H9 (cell line): Measurements from ENCODE around the gene ZNF121. TPM values are rescaled to one million over a fixed set of nuclear protein-coding genes. Genes with fewer than 3 reads are reported as not detected.

Experiments
- DNase-seq: peaks from one replicate; pipeline ENCODE4 v3.0.0-alpha.2; 2017
- H2AFZ ChIP-seq: one replicate; pipeline ENCODE4 v1.6.1; 2013; ENCODE audit warnings: mild to moderate bottlenecking, low read length, control low read depth, moderate library complexity
- H2AK5ac ChIP-seq: 2 replicates; pipeline ENCODE4 v1.6.1; 2013; ENCODE audit warnings: low read length, control low read depth, mixed read lengths; ENCODE audit not compliant: insufficient read length
- H2BK120ac ChIP-seq: one replicate; pipeline ENCODE4 v1.6.1; 2013; ENCODE audit warnings: low read depth, mild to moderate bottlenecking, low read length, control low read depth, inconsistent platforms; ENCODE audit not compliant: poor library complexity, severe bottlenecking
- H2BK12ac ChIP-seq: 2 replicates; pipeline ENCODE4 v1.6.1; 2013; ENCODE audit warnings: low read length, control low read depth, mixed read lengths, low read depth; ENCODE audit not compliant: insufficient read length
- H2BK15ac ChIP-seq: 2 replicates; pipeline ENCODE4 v1.6.1; 2013; ENCODE audit warnings: low read depth, low read length, control low read depth
- H2BK20ac ChIP-seq: one replicate; pipeline ENCODE4 v1.6.1; 2013; ENCODE audit warnings: low read depth, mild to moderate bottlenecking, low read length, control low read depth, inconsistent platforms; ENCODE audit not compliant: poor library complexity, severe bottlenecking
- H2BK5ac ChIP-seq: 2 replicates; pipeline ENCODE4 v1.6.1; 2013; ENCODE audit warnings: low read length, control low read depth, mixed read lengths; ENCODE audit not compliant: insufficient read length
- H3K14ac ChIP-seq: 2 replicates; pipeline ENCODE4 v1.6.1; 2013; ENCODE audit warnings: low read length, control low read depth; ENCODE audit not compliant: insufficient read depth
- H3K18ac ChIP-seq: 2 replicates; pipeline ENCODE4 v1.6.1; 2013; ENCODE audit warnings: low read depth, mild to moderate bottlenecking, mixed read lengths, low read length, control low read depth; ENCODE audit not compliant: insufficient read length
- H3K23ac ChIP-seq: 2 replicates; pipeline ENCODE4 v1.6.1; 2013; ENCODE audit warnings: low read length, control low read depth, mixed read lengths, low read depth; ENCODE audit not compliant: insufficient read length
- H3K23me2 ChIP-seq: 2 replicates; pipeline ENCODE4 v1.6.1; 2013; ENCODE audit warnings: low read depth, mild to moderate bottlenecking, mixed read lengths, low read length, control low read depth; ENCODE audit not compliant: insufficient read length, poor library complexity, severe bottlenecking
- H3K27ac ChIP-seq: 2 replicates; pipeline ENCODE4 v1.5.1; 2013; ENCODE audit warnings: low read length, control low read depth, mixed read lengths, low read depth; ENCODE audit not compliant: insufficient read length
- H3K27me3 ChIP-seq: 2 replicates; pipeline ENCODE4 v1.6.1; 2013; ENCODE audit warnings: low read length, control low read depth, inconsistent platforms; ENCODE audit not compliant: insufficient read depth
- H3K4ac ChIP-seq: 2 replicates; pipeline ENCODE4 v1.6.1; 2013; ENCODE audit warnings: low read depth, mild to moderate bottlenecking, control low read depth, inconsistent platforms, low read length, moderate library complexity
- H3K4me1 ChIP-seq: 2 replicates; pipeline ENCODE4 v1.6.1; 2013; ENCODE audit warnings: low read length, control low read depth, inconsistent platforms; ENCODE audit not compliant: insufficient read depth
- H3K4me2 ChIP-seq: 2 replicates; pipeline ENCODE4 v1.6.1; 2013; ENCODE audit warnings: low read length, control low read depth, mixed read lengths; ENCODE audit not compliant: insufficient read length, insufficient read depth
- H3K56ac ChIP-seq: 2 replicates; pipeline ENCODE4 v1.6.1; 2013; ENCODE audit warnings: low read depth, mild to moderate bottlenecking, mixed read lengths, low read length, control low read depth; ENCODE audit not compliant: insufficient read length
- H3K79me1 ChIP-seq: 2 replicates; pipeline ENCODE4 v1.6.1; 2013; ENCODE audit warnings: low read depth, mild to moderate bottlenecking, moderate library complexity, low read length, control low read depth, inconsistent platforms; ENCODE audit not compliant: insufficient read depth, poor library complexity, severe bottlenecking
- H3K79me2 ChIP-seq: 2 replicates; pipeline ENCODE4 v1.6.1; 2013; ENCODE audit warnings: low read length, control low read depth, inconsistent platforms; ENCODE audit not compliant: insufficient read depth
- H3K9ac ChIP-seq: 2 replicates; pipeline ENCODE4 v1.6.1; 2013; ENCODE audit warnings: low read length, control low read depth, mixed read lengths; ENCODE audit not compliant: insufficient read length; ENCODE audit errors: extremely low read depth
- H3K9me3 ChIP-seq: one replicate; pipeline ENCODE4 v1.6.1; 2013; ENCODE audit warnings: low read depth, low read length, inconsistent platforms; ENCODE audit not compliant: control insufficient read depth
- H3T11ph ChIP-seq: one replicate; pipeline ENCODE4 v1.6.1; 2013; ENCODE audit warnings: mild to moderate bottlenecking, low read length, control low read depth, inconsistent platforms
- H4K20me1 ChIP-seq: one replicate; pipeline ENCODE4 v1.6.1; 2013; ENCODE audit not compliant: control insufficient read depth, insufficient read length, insufficient read depth
- H4K5ac ChIP-seq: 2 replicates; pipeline ENCODE4 v1.6.1; 2013; ENCODE audit warnings: low read depth, mild to moderate bottlenecking, mixed read lengths, low read length, control low read depth; ENCODE audit not compliant: insufficient read length
- H4K8ac ChIP-seq: replicated peaks from 2 replicates; pipeline ENCODE4 v1.6.1; 2013; ENCODE audit warnings: low read length, control low read depth, mixed read lengths, low read depth; ENCODE audit not compliant: insufficient read length
- H4K91ac ChIP-seq: 2 replicates; pipeline ENCODE4 v1.6.1; 2013; ENCODE audit warnings: low read depth, mild to moderate bottlenecking, moderate library complexity, mixed read lengths, low read length, control low read depth; ENCODE audit not compliant: insufficient read length
- H3K27ac Mint-ChIP-seq, 3 experiments: 2 replicates in 2 of 3; 3 replicates in 1 of 3; pipeline ENCODE4 v1.8.0; 2020 to 2021; ENCODE audit warnings: mixed read lengths in 3 of 3, mild to moderate bottlenecking in 1 of 3, moderate library complexity in 1 of 3
- H3K27me3 Mint-ChIP-seq: 2 replicates; pipeline ENCODE4 v1.8.0; 2021; ENCODE audit warnings: low read depth, mild to moderate bottlenecking, moderate library complexity, mixed read lengths
- H3K36me3 Mint-ChIP-seq, 3 experiments: 2 replicates in 2 of 3; 3 replicates in 1 of 3; pipeline ENCODE4 v1.8.0; 2020 to 2021; ENCODE audit warnings: low read depth in 3 of 3, mixed read lengths in 3 of 3; ENCODE audit not compliant: insufficient read depth in 1 of 3
- H3K4me1 Mint-ChIP-seq, 2 experiments: 2 replicates each; pipeline ENCODE4 v1.8.0; 2020; ENCODE audit warnings: mixed read lengths in 2 of 2
- H3K4me3 Mint-ChIP-seq, 2 experiments: 2 replicates in 1 of 2; 3 replicates in 1 of 2; pipeline ENCODE4 v1.8.0; 2020 to 2021; ENCODE audit warnings: mild to moderate bottlenecking in 2 of 2, mixed read lengths in 2 of 2, moderate library complexity in 1 of 2
- H3K9me3 Mint-ChIP-seq, 2 experiments: 2 replicates in 1 of 2; 3 replicates in 1 of 2; pipeline ENCODE4 v1.8.0; 2020; ENCODE audit warnings: mild to moderate bottlenecking in 2 of 2, mixed read lengths in 2 of 2, moderate library complexity in 1 of 2
- CTCF ChIP-seq: fragments of 200-600 bp; sonication (generic); conservative IDR thresholded peaks from 3 replicates; pipeline ENCODE4 v1.8.0; 2021; ENCODE audit warnings: antibody characterized with exemption, mild to moderate bottlenecking
- WGBS: extraction: QIAGEN DNeasy Blood & Tissue Kit; methylation state at CpG from one replicate; pipeline ENCODE4 v1.1.7; 2013; ENCODE audit warnings: missing lambda C conversion rate, low lambda C conversion rate, mixed read lengths; ENCODE audit not compliant: insufficient read length; ENCODE audit errors: extremely low coverage; 5-methylcytosine and 5-hydroxymethylcytosine counted together
- total RNA-seq: library from RNA; stranded (reverse); gene quantifications from 2 replicates; pipeline ENCODE4 v1.2.1, GENCODE V29; 2021

The ZNF121 gene
- total RNA-seq, 1 experiment from 2014 or later: 171 TPM

GRCh38 chr19:9523885-9524474 is 60.3 kb downstream of the ZNF121 start:
- Histone ChIP-seq H3K9me3 (peaks cover 82% of the 10 kb centered on the region), H2AFZ (no peak overlapping the region), H3T11ph (no peak overlapping the region), H3K4me2 (no peak overlapping the region), H2BK20ac (no peak overlapping the region), H4K5ac (no peak overlapping the region), H3K23me2 (no peaks in the 10 kb centered on the region), H2BK5ac (no peak overlapping the region), H3K4me1 (no peaks in the 10 kb centered on the region), H4K91ac (no peak overlapping the region), H3K27me3 (no peaks in the 10 kb centered on the region), H2AK5ac (no peak overlapping the region), H3K27ac (no peak overlapping the region), H3K79me1 (no peaks in the 10 kb centered on the region), H3K9ac (no peak overlapping the region), H3K4ac (no peak overlapping the region), H3K79me2 (no peaks in the 10 kb centered on the region), H3K18ac (no peak overlapping the region), H3K23ac (no peak overlapping the region), H3K56ac (no peak overlapping the region), H4K20me1 (no peaks in the 10 kb centered on the region), H2BK120ac (no peak overlapping the region), H2BK12ac (no peak overlapping the region), H3K14ac (no peak overlapping the region), H2BK15ac (no peak overlapping the region), H4K8ac (no peak overlapping the region)
- WGBS: no CpG with 5 or more reads among the region's 1 CpG
- Mint-ChIP-seq H3K4me3 (no peak overlapping the region), H3K9me3 (peaks cover 90 to 96% of the 10 kb centered on the region in 2 experiments), H3K27me3 (peaks cover 1% of the 10 kb centered on the region), H3K4me1 (no peaks in the 10 kb centered on the region), H3K27ac (no peak overlapping the region), H3K36me3 (peaks cover 67 to 74% (median 69%) of the 10 kb centered on the region in 3 experiments)
- DNase-seq: no peak
- no peak for TF ChIP-seq CTCF

Other genes with a start within 250 kb of the ZNF121 start
- gene ZNF177, start 221.5 kb downstream of the ZNF121 start, total RNA-seq: 5.7 TPM in 2 replicates
- gene ZNF266, start 148.9 kb downstream of the ZNF121 start, total RNA-seq: 14.7 and 15.4 TPM in 2 replicates
- gene ZNF560, start 85.9 kb downstream of the ZNF121 start, total RNA-seq: not detected in 2 replicates
- gene ZNF426, start 45.9 kb downstream of the ZNF121 start, total RNA-seq: 27.2 and 29.4 TPM in 2 replicates
- 50.8 and 53.3 TPM in 2 replicates for gene ZNF561, start 36.7 kb upstream of the ZNF121 start, total RNA-seq
- gene ZNF562, start 90.6 kb upstream of the ZNF121 start, total RNA-seq: 15.5 and 15.7 TPM in 2 replicates
- 8.1 and 9.2 TPM in 2 replicates for gene ZNF846, start 184.2 kb upstream of the ZNF121 start, total RNA-seq
- 31.8 and 34.9 TPM in 2 replicates for gene FBXL12, start 234.6 kb upstream of the ZNF121 start, total RNA-seq
- 393 and 405 TPM in 2 replicates for gene UBL5, start 243.4 kb upstream of the ZNF121 start, total RNA-seq